Measurements from ENCODE around the gene SLC35B1.

SLC35B1 gene, protein sequence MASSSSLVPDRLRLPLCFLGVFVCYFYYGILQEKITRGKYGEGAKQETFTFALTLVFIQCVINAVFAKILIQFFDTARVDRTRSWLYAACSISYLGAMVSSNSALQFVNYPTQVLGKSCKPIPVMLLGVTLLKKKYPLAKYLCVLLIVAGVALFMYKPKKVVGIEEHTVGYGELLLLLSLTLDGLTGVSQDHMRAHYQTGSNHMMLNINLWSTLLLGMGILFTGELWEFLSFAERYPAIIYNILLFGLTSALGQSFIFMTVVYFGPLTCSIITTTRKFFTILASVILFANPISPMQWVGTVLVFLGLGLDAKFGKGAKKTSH

DNA sequence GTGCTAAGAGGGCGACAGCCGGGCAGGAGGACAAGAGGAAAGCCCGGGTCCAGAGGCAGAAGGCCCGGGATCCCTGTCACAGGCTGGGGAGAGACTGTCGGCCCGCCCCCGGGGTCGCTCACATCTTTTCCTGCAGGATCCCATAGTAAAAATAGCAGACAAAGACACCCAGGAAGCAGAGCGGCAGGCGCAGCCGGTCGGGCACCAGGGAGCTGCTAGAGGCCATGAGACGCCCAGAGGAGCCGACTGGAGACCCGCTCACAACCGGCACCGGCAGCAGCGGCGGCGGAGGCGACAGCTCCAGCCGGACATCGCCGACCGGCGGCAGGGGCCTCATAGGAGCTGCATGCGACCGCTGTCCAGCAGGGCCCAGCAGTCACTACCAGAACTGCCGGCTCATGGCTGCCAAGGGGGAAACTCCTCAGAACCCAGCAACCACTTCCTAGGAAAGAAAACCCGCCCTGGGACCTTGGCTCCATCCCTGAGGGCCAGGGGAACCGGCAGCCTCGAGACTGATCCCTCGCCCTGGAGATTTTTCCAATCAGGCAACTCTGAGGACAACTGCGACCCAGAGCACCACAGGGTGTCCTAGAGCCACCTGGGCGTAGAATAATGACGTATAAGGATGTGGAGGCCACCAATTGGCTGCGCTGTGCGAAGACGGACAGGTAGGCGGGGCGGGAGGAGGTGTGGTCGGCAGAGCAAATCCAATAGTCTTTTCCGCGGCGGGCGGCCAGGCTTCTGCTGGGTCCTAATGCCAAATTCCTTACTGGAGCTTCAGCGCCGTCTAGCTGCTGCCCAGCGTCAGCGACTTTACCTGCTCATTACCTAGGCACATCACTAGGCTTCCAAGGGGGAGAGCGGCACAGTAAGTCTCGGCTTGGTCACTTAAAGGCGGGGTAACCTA lies at the start of gene SLC35B1:
TSS of gene SLC35B1 (minus strand) at position 357 of the 907 bp plus-strand sequence. CDS start at position 226, 131 bp downstream.
- peak; percentile 99 for DNase-seq

GRCh38 chr17:49757151-49757777 lies 49.5 kb upstream of the SLC35B1 start:
- DNase-seq, result no peak

DNA sequence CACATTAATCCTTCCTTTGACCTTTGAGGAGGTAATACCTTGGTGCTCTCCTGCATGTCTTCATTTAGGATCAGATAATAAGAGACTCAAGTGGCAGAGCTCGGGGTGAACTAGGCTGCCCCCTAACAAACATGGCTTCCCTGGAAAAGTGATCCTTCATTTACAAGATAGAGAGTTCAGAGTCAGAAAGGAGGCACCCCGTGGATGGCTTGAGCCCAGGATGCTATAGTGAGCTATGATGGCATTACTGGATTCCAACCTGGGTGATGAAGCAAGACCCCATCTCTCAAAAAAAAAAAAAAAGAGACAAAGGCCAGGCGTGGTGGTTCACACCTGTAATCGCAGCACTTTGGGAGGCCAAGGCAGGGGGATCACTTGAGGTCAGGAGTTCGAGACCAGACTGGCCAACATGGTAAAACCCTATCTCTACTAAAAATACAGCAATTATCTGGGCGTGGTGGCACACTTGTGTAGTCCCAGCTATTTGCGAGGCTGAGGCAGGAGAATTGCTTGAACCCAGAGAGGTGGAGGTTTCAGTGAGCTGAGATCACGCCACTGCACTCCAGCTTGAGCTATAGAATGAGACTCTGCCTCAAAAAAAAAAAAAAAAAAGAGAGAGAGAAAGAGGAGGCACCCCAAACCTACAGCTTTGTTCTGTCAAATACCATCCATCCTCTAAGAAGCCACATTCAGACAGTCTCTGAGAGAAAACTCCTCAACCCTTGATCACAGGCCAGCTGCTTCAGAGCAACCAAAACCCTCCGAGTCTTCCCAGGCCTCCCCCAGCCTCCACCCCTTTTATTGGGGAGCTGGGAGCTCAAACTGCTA lies 48.8 kb upstream of the SLC35B1 start:
- DNase-seq, result no peak

- DNase-seq, result peak; percentile 68
Measured at GRCh38 chr17:49755663-49756283, 48.0 kb upstream of the SLC35B1 start.

- no peak for DNase-seq
Measured at GRCh38 chr17:49753959-49754391, 46.2 kb upstream of the SLC35B1 start.

DNA sequence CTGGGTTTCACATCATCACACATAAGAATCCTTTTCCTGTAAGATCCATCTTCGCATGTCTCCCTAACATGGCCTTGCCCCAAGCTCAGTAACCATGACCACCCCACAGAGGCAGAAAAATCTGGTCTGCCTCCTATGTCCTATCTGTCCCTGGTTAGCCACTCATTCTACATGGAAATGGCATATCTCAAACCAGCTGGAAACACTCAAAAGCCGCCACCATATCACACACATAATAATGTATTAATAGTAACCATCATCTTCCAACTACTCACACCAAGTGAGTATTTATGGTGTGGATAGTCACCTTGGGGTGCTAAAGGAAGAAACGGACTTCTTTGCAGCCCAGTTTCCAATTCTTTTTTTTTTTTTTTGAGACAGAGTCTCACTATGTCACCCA lies 44.7 kb upstream of the SLC35B1 start:
- no peak for DNase-seq

DNA sequence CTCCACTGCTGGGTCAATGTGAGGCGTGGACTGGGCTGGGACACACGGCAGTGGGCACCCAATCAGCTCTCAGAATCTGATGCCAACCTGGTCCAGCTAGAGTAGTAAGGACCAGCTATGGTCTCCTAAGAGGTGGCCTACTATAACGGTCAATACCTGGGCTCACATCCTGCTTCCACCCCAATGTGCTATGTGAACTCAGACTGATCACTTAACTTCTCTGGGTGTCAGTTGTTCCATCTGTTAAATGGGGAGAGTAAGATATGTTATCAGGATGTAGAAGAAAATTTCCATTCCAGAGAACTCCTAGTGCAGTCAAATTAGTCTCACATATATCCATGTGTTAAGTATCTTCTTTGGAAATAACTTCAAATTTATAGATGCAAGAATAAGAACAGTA lies 42.0 kb upstream of the SLC35B1 start:
- no peak for DNase-seq

DNA sequence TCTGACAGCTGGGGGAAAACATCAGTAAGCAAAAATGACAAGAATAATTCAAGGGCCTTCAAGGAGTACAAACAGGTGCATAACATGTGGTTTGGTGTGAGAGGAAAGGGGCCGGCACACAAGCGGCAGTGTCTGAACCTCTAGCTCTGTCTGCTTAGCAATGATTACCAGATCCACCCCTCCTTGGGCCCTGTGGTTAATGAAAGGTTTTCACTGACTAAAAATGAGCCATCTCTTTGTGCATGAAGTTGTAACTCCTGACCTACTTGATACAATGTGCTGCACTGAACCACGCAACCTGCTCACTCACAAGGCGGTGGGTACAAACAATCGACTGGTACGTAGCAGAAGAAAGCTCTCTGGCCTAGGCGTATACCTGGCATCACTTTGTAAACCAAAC lies 41.0 kb upstream of the SLC35B1 start:
- DNase-seq, result peak; percentile 70

DNA sequence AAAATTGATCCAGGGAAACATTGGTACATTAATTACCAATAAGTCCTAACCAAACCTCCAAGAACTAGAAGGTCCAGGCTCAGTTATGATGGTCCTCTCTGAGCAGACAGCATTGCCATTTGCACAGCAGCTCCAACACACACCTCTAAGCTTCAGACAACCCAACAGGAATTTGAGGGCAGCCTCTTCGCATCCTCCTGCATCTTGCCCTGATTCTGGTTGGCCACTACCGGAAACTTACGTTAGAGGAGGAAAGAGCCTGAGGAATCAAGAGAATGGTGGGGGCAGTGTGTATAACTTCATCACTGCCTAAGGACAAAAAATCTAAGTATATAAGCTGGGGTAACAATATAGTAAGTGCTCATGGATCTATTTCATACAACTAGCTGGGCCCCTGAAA lies 40.5 kb upstream of the SLC35B1 start:
- no peak for DNase-seq

- DNase-seq, result no peak
Measured at GRCh38 chr17:49747632-49748031, 39.9 kb upstream of the SLC35B1 start.

DNA sequence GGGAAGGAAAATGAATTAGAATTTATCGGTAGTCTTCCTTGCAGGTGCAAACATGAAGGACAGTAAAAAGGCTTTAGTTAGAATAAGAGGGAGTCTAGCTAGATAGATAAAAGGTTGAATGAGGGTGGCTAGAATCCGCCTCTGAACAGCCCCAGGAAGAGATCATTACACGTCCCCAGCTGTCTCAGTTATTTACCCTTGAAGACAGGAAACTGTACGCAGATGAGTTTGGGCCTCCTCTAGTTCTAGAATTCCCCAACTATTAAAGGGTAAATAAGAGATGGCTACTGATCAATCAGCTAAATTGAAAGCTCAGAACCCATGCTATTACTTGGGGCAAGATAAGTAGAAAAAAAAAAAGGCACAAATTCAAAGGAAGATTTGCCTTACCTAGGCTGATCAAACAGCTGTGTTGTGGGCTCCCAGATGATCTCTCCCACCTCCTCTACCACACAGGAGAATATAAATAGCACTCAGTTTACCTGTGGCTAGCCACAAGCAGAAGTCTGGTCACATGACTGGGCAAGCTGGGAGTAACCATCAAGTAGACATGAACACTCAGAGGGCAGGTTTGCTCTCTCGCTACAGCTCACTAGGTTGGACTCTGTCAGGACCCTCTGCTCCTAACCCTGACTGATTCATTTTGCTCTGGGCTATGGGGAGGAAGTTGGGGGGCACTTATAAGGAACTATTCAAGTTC lies 39.2 kb upstream of the SLC35B1 start:
- DNase-seq, result no peak

GRCh38 chr17:49745175-49746139 lies 37.7 kb upstream of the SLC35B1 start:
- no peak for DNase-seq

DNA sequence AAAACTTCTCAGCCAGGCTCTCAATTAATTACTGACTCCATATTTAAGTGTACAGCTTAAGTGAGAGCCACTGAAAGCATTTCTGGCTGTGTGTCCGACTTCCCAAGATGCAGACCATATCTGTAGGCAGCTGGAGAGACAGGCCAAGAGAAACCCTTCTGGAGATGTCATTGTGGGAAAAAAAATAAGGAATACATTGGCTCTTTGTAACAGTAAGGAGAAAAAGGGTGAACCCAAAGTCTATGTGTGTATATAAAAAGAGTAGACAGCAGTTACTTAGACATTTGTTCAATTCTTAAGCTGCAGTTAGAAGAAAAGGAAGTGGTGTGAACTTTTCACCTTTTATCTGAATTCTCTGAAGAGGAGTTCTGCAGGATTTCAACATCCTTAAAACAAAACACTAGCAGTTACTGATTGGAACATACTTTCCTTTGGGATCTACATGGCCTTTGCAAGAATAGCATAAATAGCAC lies 34.4 kb upstream of the SLC35B1 start:
- DNase-seq, result no peak

DNA sequence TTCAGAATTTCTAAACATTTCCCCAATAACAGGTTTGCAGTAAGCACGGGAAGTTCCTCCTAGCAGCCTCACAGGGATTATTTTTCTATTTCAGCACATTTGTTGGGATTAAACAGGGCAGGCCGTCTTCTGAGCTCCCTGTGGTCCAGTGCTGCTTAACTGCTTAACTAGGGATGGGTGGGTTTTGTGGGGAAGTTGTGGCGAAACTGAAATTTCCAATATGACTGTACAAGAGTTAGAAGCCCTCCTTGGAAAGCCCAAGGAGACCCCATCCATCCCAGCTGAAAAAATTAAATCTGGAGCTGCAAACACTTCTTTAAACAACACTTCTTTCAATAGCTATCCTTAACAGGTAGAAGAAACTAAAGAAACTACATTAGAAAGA lies 33.9 kb upstream of the SLC35B1 start:
- DNase-seq, result no peak

GRCh38 chr17:49741009-49741691 lies 33.4 kb upstream of the SLC35B1 start:
- DNase-seq, result no peak

DNA sequence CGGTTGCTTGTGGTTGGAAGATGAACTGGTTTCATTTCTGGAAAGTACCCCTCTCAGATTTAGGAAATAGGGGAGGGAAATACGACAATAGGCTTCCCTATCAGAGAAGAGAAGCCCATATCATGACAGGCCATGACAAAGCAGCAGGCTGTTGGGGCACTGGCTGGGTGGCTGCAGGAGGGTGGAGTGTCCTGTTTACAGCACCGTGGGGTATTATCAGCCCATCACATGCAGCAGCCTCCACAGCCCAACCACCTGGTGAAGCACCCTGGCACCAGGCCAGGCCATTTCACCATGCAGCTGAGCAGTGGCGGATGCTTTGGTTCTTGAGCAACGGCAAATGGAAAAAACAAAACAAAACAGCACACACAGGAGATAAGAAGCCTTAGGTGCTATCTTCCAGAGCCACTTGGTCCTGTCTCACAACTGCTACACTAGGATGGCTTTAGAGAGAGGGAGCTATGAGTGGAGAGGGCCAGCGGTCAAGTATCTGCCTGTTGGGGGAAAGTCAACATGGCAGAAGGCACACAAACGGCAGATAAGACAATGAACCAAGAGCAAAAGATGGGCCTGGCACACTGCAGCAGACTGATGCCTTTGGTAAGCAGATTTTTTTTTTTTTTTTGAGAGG lies 32.0 kb upstream of the SLC35B1 start:
- DNase-seq, result peak; percentile 70

DNA sequence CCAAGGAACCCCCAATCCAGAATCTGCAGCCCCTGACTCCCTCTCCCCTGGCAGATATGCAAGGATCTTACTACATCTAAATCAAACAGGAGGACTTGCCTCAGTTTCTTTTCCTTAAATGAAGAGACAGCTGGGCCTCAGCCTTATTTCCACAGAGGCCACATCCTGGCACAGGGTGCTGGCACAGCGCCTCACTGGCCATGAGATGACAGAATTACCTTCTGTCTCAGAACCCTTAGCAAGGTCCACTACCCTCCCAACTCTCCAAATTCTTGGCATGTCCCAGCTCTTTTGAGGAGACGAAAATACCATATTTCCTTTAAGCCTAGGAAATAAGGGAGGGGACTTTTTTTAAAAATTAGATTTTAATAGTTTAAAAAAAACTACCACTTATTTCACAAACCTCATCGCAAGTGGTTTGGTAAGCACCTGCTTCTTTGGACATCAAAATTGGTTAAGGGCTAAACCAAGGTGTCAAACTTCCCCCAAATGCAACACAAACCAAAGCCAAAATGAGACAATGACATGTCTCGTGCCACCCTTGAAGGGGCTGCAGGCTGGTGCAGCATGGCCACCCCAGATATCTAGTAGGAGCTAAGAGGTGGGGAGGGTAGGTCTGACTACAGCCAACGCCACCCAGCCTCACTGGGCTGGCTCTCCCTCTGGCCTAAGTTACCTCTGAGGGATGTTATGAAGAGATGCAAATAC lies 30.8 kb upstream of the SLC35B1 start:
- DNase-seq, result no peak
